GM19238 (cell line): ENCODE results near the gene RIMBP2.

Source experiments
- DNase-seq: peaks from one replicate; pipeline ENCODE4 v3.0.0; 2011; ENCODE audit warnings: low spot score; ENCODE audit not compliant: insufficient read length

RIMBP2 gene

GRCh38 chr12:130465046-130465445 is 251.1 kb downstream of the RIMBP2 start:
- DNase-seq = no peak

- DNase-seq = no peak
These were observed 252.1 kb downstream of the RIMBP2 start for GRCh38 chr12:130463818-130464670.

DNA sequence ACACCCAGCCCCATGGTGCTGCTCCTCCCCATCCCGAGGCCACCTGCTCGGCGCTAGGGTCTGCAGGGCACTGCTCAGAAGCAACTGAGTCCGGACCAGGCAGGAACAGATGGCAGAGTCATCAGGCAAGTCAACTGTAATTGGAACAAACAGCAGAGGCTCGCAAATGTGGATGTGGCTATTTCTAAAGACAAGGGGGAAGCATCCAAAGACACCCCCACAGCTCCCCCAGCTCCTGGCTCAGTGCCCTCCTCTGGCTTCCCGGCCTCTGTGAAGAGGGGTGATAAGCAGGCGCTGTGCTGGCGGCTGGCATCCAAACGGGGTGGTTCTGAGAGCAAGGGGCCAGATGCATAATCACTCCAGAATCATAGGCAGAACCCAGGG is 252.8 kb downstream of the RIMBP2 start:
- no peak for DNase-seq

DNA sequence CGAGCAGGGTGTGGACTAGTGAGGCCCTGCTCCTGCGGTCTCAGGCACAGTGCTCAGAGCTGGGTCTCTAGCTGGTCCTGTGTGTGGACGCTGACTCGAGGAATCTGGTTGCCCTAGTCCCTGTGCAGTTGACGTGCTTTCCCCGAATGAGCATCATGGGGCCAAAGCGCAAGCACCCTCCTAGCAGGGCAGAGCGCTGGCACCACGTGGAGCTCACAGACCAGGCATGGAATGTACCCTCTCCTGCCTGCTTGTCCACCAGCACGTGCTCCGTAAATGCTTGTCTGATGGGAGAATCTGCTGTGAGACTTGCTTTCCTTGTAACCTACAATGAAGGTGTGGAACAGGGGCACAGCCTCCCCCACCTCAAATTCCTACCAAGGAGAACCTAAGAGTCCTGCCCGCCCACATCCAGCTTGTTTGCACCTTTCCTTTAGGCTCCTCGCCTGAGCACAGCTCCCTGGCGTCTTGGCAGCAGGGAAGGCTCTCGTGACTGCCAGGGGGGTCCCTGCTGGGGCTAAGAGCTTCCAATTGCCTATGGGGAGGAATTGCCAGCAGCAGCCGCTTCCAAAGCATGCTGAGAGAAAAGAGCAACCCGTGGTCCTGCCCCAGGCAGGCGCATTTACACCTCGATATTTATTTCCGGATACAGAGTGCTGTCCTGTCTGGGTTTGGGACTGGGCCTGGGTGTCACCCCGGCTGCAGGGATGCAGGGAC is 253.4 kb downstream of the RIMBP2 start:
- DNase-seq = no peak

DNA sequence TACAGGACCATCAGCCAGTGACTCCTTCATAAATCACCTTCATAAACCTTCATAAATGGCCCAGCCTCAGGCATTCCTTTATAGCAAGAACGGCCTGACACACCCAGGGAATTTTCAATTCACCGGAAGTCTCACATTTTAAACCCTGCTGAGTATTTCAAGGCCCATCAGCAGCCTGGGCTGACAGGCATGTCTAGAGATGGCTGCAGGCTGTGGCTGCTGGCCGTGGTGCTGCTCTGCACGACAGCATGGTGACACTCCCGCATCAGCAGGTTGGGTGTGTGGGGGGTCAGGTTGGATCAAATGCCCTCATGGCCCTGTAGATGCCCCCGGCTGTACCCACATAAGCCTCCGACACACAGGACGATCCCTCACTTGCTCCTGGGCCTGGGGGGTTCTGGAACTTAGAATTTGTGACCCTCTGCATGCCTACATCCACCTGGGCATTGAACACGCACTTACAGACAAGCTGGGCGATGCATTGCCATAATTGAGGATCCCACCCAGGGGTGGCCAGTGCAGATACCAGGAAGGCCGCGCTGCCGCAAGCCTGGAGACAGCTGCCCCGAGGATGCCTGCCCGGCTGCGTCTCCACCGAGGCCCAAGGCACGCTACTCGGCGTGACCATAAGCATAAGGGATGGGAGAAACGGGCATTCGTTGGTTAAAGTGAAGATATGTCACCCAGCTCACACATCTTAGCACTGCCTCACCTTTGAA is 254.1 kb downstream of the RIMBP2 start:
- DNase-seq = no peak

GRCh38 chr12:130461447-130461815 is 254.7 kb downstream of the RIMBP2 start:
- DNase-seq = no peak

- no peak for DNase-seq
These were observed 255.3 kb downstream of the RIMBP2 start for GRCh38 chr12:130460611-130461446.

DNA sequence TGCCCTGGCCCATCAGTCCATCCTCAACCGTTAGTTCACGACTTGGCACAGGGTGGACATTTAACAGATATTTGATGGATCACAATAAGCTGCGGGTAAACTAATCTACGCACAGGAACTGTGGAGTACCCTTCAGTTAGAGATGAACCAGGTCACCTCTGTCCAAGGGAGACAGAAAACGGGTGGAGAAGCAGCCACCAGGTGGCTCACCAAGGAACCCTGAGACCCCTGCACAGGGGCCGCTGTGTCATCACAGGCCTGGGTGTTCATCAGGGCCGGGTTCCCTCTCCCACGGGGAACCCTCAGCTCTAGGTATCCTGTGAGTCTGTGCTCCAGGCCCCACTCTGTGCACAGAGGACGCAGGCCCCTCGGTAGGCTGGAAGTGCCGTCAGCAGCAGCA is 256.2 kb downstream of the RIMBP2 start:
- DNase-seq = no peak

DNA sequence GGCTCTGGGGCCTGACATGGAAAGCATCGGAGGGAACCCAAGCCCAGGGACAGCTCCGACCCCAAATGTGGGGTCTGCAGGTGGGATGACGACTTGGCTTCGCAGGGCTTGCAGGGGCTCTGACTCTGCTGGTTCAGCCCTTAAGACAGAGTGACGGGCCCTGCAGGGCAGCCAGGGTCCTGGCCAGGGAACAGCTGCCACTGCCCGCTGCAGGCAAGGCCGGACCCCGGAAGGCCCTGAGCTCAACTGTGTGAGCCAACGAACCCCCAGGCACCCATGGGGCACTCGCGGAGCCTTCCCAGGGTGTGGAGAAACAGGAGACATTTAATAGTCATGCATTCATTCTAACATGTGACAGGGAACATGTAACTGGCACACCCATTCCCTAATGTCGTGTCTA is 257.8 kb downstream of the RIMBP2 start:
- no peak for DNase-seq

DNA sequence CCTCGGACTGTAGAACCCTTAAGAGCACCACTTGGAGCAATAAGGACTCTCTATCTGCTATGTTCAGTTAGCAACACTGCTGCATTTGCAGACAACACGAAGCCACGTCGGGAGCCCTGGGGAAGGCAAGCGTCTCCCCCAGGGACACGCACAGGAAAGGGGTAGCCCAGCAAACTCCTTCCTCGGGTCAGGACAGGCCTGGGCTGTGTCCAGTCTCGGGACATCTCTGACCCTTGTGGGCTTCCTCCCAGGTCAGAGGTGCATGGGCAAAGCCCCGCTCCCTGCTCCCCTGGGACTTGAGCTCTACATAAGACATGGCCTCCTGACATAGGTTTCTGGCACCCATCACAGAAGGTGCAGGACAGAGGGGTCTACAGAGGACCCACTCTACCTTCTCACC is 258.9 kb downstream of the RIMBP2 start:
- peak; percentile 42 for DNase-seq

DNA sequence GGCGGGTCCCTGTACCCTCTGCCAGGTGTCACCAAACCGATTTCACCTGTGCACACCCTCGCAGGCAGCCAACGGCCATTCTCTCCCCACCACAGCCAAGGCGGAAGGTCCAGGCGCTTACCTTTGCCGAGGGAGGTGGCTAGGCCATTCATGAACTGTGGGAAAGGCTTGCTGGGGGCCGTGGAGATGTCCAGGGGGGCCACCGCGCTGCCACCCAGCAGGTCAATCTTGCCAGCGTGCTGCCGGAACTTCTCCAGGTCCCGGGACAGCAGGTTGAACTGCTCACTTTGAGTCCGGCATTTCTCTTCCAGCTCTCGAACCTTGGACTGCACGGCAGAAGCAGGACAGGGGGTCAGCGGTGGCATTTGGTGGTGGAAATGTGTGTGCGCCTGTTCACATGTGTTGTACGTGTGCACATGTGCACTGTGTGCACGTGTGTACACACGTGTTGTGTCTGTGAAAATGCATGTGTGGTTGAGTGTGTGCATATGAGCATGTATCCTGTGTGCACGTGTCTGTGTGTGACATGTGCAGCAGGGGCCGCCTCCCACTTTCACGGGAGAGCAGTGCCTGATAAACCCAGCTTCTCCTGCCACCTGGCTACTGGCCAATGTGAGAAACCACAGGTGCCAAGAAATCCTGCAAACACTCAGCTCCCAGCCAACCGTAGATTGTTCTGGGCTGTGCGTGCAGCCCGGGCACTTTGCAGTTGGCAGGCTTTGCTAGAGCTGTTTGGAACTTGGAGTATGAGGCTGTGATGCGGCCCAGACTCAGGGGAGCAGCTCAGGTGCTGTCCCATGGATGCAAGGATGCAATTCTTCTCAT is 259.5 kb downstream of the RIMBP2 start:
- no peak for DNase-seq

DNA sequence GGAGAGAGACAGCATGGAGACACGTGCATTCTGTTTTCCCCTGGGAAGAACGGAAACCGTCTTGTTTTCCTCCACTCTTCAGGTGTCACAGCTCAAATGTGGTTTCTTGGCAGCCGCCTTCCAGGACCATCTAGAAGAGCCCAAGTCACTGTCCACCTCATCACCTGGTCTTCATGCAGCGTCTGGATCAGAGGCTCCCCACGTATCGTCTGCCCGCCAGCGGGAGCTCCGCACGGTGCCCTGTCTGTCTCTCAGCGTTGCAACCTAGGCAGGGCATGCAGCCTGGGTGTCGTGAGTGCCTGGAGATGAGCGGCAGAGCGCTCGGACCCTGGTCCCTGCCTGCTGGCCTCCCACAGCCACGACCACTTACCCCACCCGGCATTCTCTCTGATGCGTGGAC is 260.9 kb downstream of the RIMBP2 start:
- no peak for DNase-seq

GRCh38 chr12:130454296-130454695 is 261.8 kb downstream of the RIMBP2 start:
- no peak for DNase-seq

GRCh38 chr12:130452546-130452945 is 263.6 kb downstream of the RIMBP2 start:
- no peak for DNase-seq

DNA sequence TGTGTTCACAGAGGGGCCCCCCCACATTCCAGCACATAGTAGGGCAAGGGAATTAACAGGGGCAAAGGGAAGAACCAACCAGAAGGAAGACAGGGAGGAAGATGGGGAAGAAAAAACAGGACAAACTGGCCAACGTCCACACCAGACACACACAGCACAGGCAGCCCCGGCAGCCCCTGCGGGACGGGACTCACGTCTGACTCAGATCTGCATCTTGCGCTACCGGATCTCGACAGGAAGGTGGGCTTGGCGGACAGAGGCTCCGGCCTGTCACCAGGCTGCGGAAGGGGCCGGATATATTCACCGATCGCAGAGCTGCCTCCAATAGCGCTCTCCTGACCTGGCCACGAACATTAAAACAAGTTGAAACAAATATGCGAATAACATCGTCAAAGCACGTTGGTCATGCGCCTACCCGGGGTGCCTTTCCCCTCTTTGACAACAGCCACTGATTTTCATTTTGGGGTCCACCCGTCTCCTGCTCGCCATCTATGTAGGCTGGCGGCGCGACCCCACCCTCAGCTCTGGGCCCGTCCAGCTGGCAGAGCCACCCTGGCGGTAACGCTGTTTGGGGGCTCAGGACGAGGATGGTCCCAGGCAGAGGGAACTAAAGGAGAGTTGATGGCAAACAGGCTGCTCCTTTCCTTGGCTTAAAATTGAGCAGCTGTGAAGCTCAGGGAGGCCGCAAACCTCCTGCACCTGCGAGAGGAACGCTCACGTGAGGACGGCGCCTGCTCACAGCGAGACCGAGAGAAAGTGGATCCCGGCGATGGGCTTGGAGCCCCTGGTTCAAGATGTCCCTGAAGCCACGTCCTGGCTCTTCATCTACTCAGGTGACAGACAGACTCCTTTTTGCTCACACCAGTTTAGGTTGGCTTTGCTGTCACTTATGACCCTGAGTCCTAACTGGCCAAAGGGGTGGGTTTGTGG is 264.8 kb downstream of the RIMBP2 start:
- DNase-seq = no peak

DNA sequence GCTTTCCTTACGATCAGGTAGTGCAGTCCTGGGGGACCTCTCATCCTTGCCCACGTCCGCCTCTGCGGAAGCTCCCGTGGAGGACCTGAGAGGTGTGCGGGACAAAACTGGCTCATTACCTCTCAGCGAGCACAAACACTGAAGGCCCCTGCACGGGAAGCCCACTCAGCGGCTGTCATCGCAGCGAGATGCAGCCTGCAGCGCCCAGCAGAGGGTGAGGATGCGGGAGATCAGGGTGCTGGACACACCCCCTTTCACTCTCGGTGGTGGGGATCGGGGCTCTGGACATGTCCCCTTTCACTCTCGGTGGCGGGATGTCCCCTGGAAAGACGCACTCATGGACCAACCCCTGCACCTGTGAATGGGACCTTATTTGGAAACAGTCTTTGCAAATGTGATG is 266.8 kb downstream of the RIMBP2 start:
- DNase-seq = no peak

DNA sequence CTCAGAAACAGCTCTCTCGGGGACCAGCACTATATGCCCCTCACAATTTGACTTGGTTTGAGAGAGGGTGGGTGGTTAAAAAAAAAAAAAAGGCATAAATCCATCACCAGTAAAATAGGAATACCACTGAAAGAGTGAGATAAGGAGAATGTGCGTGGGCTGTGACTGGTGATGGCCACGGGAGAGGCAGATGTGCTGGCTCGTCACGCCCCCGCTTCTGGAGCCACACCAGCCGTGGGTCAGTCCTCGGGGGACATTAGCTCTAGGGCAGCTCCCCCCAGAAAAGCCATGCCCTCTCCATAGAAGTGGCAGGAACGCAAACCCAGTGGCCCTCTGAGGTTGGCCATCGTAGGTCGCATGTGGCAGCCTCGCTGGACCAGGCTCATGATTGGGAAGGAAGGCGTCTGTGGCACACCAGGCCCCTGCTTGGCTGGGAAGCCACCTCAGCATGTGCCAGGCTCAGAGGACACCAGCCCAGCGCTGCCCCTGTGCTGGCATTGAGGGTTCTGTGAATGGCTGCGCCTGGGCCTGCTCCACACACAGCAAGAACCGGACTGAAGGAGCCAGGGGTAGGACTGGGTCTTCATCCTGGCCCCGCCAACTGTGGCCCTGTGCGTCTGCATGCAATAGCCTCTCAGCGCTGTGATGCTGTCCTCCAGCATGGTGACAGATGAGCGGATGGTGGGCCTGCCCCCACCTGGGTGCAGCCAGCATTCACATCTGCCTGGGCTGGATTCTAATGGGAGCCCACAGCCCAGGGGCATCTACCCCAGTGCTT is 267.9 kb downstream of the RIMBP2 start:
- DNase-seq = no peak

GRCh38 chr12:130447655-130447965 is 268.5 kb downstream of the RIMBP2 start:
- no peak for DNase-seq
